Brain pericyte (primary cell): ENCODE results near the gene MCF2L2.
"Not testable (repeated sequence)": the region's sequence is repeated elsewhere in the genome, so short reads cannot be mapped to it uniquely, and the experiment has no call there.

Source experiments
- DNase-seq: peaks from one replicate; pipeline ENCODE4 v3.0.0-alpha.2; 2012; ENCODE audit warnings: low read depth, low spot score

Gene MCF2L2

GRCh38 chr3:183172051-183172639 is 256.3 kb downstream of the MCF2L2 start:
- DNase-seq: no peak

GRCh38 chr3:183167975-183168374 is 260.4 kb downstream of the MCF2L2 start:
- DNase-seq: not testable (repeated sequence)

GRCh38 chr3:183163563-183163962 is 264.9 kb downstream of the MCF2L2 start:
- DNase-seq: no peak

GRCh38 chr3:183161552-183162336 is 266.7 kb downstream of the MCF2L2 start:
- DNase-seq: no peak

GRCh38 chr3:183160616-183161015 is 267.8 kb downstream of the MCF2L2 start:
- no peak for DNase-seq

- DNase-seq: no peak
Observed at GRCh38 chr3:183159333-183159732, 269.1 kb downstream of the MCF2L2 start.

- DNase-seq: no peak
Observed at GRCh38 chr3:183158551-183159006, 269.8 kb downstream of the MCF2L2 start.

GRCh38 chr3:183158113-183158512 is 270.3 kb downstream of the MCF2L2 start:
- no peak for DNase-seq

- DNase-seq: no peak
Observed at GRCh38 chr3:183156266-183156665, 272.2 kb downstream of the MCF2L2 start.

- DNase-seq: no peak
Observed at GRCh38 chr3:183155499-183155898, 272.9 kb downstream of the MCF2L2 start.

- no peak for DNase-seq
Observed at GRCh38 chr3:183153210-183153950, 275.0 kb downstream of the MCF2L2 start.

GRCh38 chr3:183151821-183152351 is 276.5 kb downstream of the MCF2L2 start:
- no peak for DNase-seq

GRCh38 chr3:183151086-183151485 is 277.3 kb downstream of the MCF2L2 start:
- DNase-seq: no peak

GRCh38 chr3:183149915-183150750 is 278.3 kb downstream of the MCF2L2 start:
- no peak for DNase-seq

- DNase-seq: no peak
Observed at GRCh38 chr3:183148056-183148455, 280.4 kb downstream of the MCF2L2 start.

- DNase-seq: no peak
Observed at GRCh38 chr3:183144363-183144762, 284.1 kb downstream of the MCF2L2 start.

GRCh38 chr3:183142199-183142598 is 286.2 kb downstream of the MCF2L2 start:
- DNase-seq: no peak

- DNase-seq: no peak
Observed at GRCh38 chr3:183134844-183135243, 293.6 kb downstream of the MCF2L2 start.

GRCh38 chr3:183132409-183132808 is 296.0 kb downstream of the MCF2L2 start:
- DNase-seq: no peak

- DNase-seq: no peak
Observed at GRCh38 chr3:183131735-183132134, 296.7 kb downstream of the MCF2L2 start.

- DNase-seq: no peak
Observed at GRCh38 chr3:183131186-183131725, 297.2 kb downstream of the MCF2L2 start.
